HEK293 (cell line): ENCODE results near the gene PREX1.

ENCODE experiments used
- ZNF169 ChIP-seq: fragments of 450-650 bp; formaldehyde crosslinking; IDR thresholded peaks from 2 replicates; pipeline ENCODE4 v1.5.1; 2016; ENCODE audit warnings: missing biosample characterization, missing genetic modification characterization
- ZNF571 ChIP-seq: fragments of 450-650 bp; formaldehyde crosslinking; IDR thresholded peaks from 2 replicates; pipeline ENCODE4 v1.5.0; 2017; ENCODE audit warnings: missing biosample characterization, missing genetic modification characterization
- ZNF76 ChIP-seq: fragments of 450-650 bp; formaldehyde crosslinking; IDR thresholded peaks from 2 replicates; pipeline ENCODE4; 2016; ENCODE audit warnings: low read depth, missing biosample characterization, missing genetic modification characterization, borderline replicate concordance
- TF ChIP-seq, protein P1 (sequence below): fragments of 450-650 bp; formaldehyde crosslinking; IDR thresholded peaks from 2 replicates; pipeline ENCODE4 v1.5.1; 2016; ENCODE audit warnings: missing biosample characterization, missing genetic modification characterization
- TF ChIP-seq, protein P2 (sequence below): fragments of 450-650 bp; formaldehyde crosslinking; IDR thresholded peaks from 2 replicates; pipeline ENCODE4 v1.5.1; 2016; ENCODE audit warnings: missing biosample characterization, missing genetic modification characterization
- TF ChIP-seq, protein P3 (sequence below): fragments of 450-650 bp; formaldehyde crosslinking; optimal IDR thresholded peaks from 2 replicates; pipeline ENCODE3; 2016; ENCODE audit warnings: missing biosample characterization, mild to moderate bottlenecking, missing genetic modification characterization

DNA sequence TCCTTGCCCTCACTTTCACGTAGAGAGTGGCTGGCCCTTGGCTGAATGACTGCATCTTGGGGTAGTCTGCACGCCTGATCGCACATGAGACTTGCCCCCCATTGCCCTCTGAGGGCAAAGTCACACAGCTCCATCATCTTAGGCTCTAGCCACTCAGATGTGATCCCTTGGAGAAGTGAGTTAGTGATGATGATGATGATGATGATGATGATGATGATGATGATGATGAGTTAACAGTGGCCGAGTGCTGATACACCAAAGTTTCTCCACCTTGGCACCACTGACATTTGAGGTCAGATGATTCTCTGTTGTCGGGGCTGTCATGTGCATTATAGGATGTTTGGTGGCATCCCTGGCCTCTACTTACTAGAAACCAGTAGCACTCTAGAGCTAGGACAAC is 84.0 kb downstream of the PREX1 start:
- TF ChIP-seq, protein P1, sequence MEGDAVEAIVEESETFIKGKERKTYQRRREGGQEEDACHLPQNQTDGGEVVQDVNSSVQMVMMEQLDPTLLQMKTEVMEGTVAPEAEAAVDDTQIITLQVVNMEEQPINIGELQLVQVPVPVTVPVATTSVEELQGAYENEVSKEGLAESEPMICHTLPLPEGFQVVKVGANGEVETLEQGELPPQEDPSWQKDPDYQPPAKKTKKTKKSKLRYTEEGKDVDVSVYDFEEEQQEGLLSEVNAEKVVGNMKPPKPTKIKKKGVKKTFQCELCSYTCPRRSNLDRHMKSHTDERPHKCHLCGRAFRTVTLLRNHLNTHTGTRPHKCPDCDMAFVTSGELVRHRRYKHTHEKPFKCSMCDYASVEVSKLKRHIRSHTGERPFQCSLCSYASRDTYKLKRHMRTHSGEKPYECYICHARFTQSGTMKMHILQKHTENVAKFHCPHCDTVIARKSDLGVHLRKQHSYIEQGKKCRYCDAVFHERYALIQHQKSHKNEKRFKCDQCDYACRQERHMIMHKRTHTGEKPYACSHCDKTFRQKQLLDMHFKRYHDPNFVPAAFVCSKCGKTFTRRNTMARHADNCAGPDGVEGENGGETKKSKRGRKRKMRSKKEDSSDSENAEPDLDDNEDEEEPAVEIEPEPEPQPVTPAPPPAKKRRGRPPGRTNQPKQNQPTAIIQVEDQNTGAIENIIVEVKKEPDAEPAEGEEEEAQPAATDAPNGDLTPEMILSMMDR, result no peak
- TF ChIP-seq, protein P2, sequence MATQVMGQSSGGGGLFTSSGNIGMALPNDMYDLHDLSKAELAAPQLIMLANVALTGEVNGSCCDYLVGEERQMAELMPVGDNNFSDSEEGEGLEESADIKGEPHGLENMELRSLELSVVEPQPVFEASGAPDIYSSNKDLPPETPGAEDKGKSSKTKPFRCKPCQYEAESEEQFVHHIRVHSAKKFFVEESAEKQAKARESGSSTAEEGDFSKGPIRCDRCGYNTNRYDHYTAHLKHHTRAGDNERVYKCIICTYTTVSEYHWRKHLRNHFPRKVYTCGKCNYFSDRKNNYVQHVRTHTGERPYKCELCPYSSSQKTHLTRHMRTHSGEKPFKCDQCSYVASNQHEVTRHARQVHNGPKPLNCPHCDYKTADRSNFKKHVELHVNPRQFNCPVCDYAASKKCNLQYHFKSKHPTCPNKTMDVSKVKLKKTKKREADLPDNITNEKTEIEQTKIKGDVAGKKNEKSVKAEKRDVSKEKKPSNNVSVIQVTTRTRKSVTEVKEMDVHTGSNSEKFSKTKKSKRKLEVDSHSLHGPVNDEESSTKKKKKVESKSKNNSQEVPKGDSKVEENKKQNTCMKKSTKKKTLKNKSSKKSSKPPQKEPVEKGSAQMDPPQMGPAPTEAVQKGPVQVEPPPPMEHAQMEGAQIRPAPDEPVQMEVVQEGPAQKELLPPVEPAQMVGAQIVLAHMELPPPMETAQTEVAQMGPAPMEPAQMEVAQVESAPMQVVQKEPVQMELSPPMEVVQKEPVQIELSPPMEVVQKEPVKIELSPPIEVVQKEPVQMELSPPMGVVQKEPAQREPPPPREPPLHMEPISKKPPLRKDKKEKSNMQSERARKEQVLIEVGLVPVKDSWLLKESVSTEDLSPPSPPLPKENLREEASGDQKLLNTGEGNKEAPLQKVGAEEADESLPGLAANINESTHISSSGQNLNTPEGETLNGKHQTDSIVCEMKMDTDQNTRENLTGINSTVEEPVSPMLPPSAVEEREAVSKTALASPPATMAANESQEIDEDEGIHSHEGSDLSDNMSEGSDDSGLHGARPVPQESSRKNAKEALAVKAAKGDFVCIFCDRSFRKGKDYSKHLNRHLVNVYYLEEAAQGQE (tag by site-specific recombination), result no peak
- TF ChIP-seq ZNF76 (tag by site-specific recombination) (no peak), ZNF571 (tag by site-specific recombination) (no peak), ZNF169 (tag by site-specific recombination) (no peak)
- TF ChIP-seq, protein P3, sequence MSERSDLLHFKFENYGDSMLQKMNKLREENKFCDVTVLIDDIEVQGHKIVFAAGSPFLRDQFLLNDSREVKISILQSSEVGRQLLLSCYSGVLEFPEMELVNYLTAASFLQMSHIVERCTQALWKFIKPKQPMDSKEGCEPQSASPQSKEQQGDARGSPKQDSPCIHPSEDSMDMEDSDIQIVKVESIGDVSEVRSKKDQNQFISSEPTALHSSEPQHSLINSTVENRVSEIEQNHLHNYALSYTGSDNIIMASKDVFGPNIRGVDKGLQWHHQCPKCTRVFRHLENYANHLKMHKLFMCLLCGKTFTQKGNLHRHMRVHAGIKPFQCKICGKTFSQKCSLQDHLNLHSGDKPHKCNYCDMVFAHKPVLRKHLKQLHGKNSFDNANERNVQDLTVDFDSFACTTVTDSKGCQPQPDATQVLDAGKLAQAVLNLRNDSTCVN, result no peak
